A673 (cell line): Measurements from ENCODE around the gene CEP112. TPM values are rescaled to one million over a fixed set of nuclear protein-coding genes. Genes with fewer than 3 reads are reported as not detected.

Source experiments
- BruUV-seq: library from RNA; stranded (reverse); fragments of 400-500 nt; replicated peaks from 2 replicates; lab custom pipeline; 2021; lab: Mats Ljungman, UMichigan
- CTCF ChIA-PET: fragments of 300-600 bp; sonication (Branson Sonifier 250); formaldehyde crosslinking; loops from one replicate; lab custom pipeline; 2022; ENCODE audit warnings: antibody characterized with exemption; lab: Charles Lee
- POLR2A ChIA-PET: fragments of 300-600 bp; sonication (Branson Sonifier 250); formaldehyde crosslinking; loops from one replicate; lab custom pipeline; 2022; ENCODE audit warnings: antibody characterized with exemption; ENCODE audit not compliant: low non-redundant PET; lab: Charles Lee
- DNase-seq: peaks from one replicate; pipeline ENCODE4 v3.0.0-alpha.2; 2015; ENCODE audit warnings: low spot score
- H3K27ac ChIP-seq: fragments of 200-600 bp; sonication (generic); 2 replicates; pipeline ENCODE4 v1.5.1; 2016; ENCODE audit warnings: mixed run types, low read depth, mild to moderate bottlenecking, mixed read lengths, antibody characterized with exemption, low read length; ENCODE audit not compliant: poor library complexity, severe bottlenecking
- H3K27me3 ChIP-seq: fragments of 200-600 bp; sonication (generic); replicated peaks from 2 replicates; pipeline ENCODE4 v1.6.1; 2017; ENCODE audit warnings: mixed run types, low read depth, mild to moderate bottlenecking, mixed read lengths, antibody characterized with exemption, low read length; ENCODE audit not compliant: insufficient read depth, poor library complexity
- H3K36me3 ChIP-seq: fragments of 200-600 bp; sonication (generic); 2 replicates; pipeline ENCODE4 v1.6.1; 2016; ENCODE audit warnings: mixed run types, mild to moderate bottlenecking, mixed read lengths, antibody characterized with exemption, low read length; ENCODE audit not compliant: insufficient read depth, poor library complexity, severe bottlenecking
- H3K4me1 ChIP-seq: fragments of 200-600 bp; sonication (generic); 2 replicates; pipeline ENCODE4 v1.6.1; 2017; ENCODE audit warnings: mixed run types, mild to moderate bottlenecking, mixed read lengths, antibody characterized with exemption, low read length; ENCODE audit not compliant: insufficient read depth, poor library complexity, severe bottlenecking
- H3K4me3 ChIP-seq: fragments of 200-600 bp; sonication (generic); 2 replicates; pipeline ENCODE4 v1.5.1; 2016; ENCODE audit warnings: low read depth, mixed run types, mild to moderate bottlenecking, mixed read lengths, low read length; ENCODE audit not compliant: poor library complexity, severe bottlenecking
- H3K9me3 ChIP-seq: fragments of 200-600 bp; sonication (generic); 2 replicates; pipeline ENCODE4 v1.6.1; 2016; ENCODE audit warnings: mixed run types, low read depth, mild to moderate bottlenecking, mixed read lengths, antibody characterized with exemption, low read length; ENCODE audit not compliant: poor library complexity, severe bottlenecking
- EZH2 ChIP-seq: fragments of 200-600 bp; sonication (generic); IDR thresholded peaks from 2 replicates; pipeline ENCODE4 v1.6.1; 2017; ENCODE audit warnings: borderline replicate concordance, low read depth, mild to moderate bottlenecking, mixed read lengths, antibody characterized with exemption, low read length; ENCODE audit not compliant: poor library complexity, severe bottlenecking
- intact Hi-C: fragments of 100-400 bp; cut with micrococcal nuclease; formaldehyde crosslinking; loops from one replicate; pipeline ENCODE4 v1.10.0; 2022; ENCODE audit not compliant: unreplicated experiment
- total RNA-seq: library from RNA; stranded (reverse); gene quantifications from 2 replicates; pipeline ENCODE4 v1.2.3, GENCODE V29; 2021
- TF ChIP-seq, protein P1 (sequence below): fragments of 300-800, 200-600 bp; sonication (generic); conservative IDR thresholded peaks from 2 replicates; pipeline ENCODE4 v1.5.1; 2017; ENCODE audit warnings: low read depth, mild to moderate bottlenecking, antibody characterized with exemption, low read length, moderate library complexity, mixed read lengths

Gene CEP112
- total RNA-seq, 1 experiment from 2014 or later: 27.2 TPM

DNA sequence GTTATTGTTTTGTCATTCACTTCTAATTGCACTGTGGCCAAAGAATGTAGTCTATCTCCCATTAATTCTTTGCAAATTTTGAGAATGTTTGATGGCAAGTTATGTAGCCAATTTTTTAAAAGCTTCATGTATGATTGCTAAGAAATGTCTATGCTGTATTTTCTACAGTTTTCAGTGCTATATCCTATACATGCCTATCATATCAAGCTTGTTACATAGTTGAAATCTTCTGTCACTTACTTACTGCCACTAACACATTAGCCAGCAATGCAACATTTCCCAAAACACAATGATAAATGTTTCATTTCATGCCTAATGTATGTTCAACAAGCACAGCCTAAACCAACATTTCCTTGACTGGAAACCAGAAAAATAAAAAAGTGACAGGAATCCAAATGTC lies 338.1 kb downstream of the CEP112 start:
- TF ChIP-seq, protein P1, sequence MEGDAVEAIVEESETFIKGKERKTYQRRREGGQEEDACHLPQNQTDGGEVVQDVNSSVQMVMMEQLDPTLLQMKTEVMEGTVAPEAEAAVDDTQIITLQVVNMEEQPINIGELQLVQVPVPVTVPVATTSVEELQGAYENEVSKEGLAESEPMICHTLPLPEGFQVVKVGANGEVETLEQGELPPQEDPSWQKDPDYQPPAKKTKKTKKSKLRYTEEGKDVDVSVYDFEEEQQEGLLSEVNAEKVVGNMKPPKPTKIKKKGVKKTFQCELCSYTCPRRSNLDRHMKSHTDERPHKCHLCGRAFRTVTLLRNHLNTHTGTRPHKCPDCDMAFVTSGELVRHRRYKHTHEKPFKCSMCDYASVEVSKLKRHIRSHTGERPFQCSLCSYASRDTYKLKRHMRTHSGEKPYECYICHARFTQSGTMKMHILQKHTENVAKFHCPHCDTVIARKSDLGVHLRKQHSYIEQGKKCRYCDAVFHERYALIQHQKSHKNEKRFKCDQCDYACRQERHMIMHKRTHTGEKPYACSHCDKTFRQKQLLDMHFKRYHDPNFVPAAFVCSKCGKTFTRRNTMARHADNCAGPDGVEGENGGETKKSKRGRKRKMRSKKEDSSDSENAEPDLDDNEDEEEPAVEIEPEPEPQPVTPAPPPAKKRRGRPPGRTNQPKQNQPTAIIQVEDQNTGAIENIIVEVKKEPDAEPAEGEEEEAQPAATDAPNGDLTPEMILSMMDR: no peak
- no peak for DNase-seq
- no peaks in the 10 kb centered on the region for H3K36me3 ChIP-seq
- no peak overlapping the region for H3K27ac ChIP-seq
- intact Hi-C loops: no loop called here
- no peaks in the 10 kb centered on the region for H3K4me1 ChIP-seq
- CTCF ChIA-PET: no interaction called here
- POLR2A ChIA-PET: no interaction called here
- H3K9me3 ChIP-seq: no peaks in the 10 kb centered on the region
- no peak overlapping the region for H3K4me3 ChIP-seq
- no peaks in the 10 kb centered on the region for H3K27me3 ChIP-seq
- no TSS peak for BruUV-seq

DNA sequence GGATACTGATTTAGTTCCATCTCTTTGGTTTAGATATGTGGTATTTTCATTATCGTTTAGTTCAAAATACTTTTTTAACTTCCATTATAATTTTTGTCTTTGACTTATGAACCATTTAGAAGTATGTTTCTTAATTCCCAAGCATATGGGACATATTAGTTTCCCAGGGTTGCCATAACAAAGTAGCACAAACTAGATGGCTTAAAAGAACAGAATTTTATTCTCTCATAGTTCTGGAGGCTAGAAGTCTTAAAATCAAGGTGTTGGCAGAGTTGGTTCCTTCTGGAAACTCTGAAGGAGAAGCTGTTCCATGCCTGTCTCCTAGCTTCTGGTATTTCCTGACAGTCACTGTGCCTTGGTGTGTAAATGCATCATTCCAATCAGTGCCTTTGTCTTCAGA lies 339.0 kb downstream of the CEP112 start:
- intact Hi-C loops: no loop called here
- CTCF ChIA-PET: no interaction called here
- H3K27ac ChIP-seq: no peak overlapping the region
- DNase-seq: no peak
- TF ChIP-seq, protein P1: no peak
- TF ChIP-seq EZH2: no peak
- H3K4me1 ChIP-seq: no peaks in the 10 kb centered on the region
- POLR2A ChIA-PET: no interaction called here
- no peaks in the 10 kb centered on the region for H3K36me3 ChIP-seq
- BruUV-seq: no TSS peak
- no peaks in the 10 kb centered on the region for H3K27me3 ChIP-seq
- H3K9me3 ChIP-seq: no peaks in the 10 kb centered on the region
- no peak overlapping the region for H3K4me3 ChIP-seq

DNA sequence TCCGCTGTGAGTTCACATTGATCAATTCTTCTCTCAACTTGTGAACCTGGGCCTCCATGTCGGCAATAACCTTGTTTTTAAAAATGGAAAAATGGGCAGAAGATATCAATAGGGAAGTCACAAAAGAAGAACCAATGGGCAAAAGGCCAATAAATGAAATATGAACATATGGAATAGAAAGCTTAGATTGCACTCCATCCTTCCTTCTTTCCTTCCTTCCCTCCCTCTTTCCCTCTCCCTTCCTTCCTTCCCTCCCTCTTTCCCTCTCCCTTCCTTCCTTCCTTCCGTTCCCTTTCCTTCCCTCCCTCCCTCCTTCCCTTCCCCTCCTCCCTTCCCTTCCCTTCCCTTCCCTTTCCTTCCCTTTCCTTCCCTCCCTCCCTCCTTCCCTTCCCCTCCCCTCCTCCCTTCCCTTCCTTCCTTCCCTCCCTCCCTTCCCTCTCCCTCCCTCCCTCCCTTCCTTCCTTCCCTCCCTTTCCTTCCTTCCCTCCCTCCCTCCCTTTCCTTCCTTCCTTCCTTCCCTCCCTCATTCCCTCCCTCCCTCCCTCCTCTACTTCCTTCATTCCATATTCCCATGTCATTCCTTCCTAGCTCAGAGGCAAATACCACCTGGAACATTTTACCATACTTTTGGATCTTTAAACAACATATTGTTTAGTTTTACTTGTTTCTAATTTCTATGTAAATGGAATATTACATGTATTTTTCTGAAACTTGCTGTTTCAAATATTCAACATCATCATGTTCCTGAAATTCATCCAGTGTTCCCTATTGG lies 339.8 kb downstream of the CEP112 start:
- CTCF ChIA-PET: no interaction called here
- Histone ChIP-seq H3K9me3 (no peaks in the 10 kb centered on the region), H3K27ac (no peak overlapping the region), H3K4me1 (no peaks in the 10 kb centered on the region), H3K36me3 (no peaks in the 10 kb centered on the region), H3K4me3 (no peak overlapping the region), H3K27me3 (no peaks in the 10 kb centered on the region)
- TF ChIP-seq EZH2: no peak
- TF ChIP-seq, protein P1: no peak
- POLR2A ChIA-PET: no interaction called here
- intact Hi-C loops: no loop called here
- BruUV-seq: no TSS peak
- no peak for DNase-seq
